Endometrium (tissue), 2 donors: ENCODE measurements around the gene CUBN.

ENCODE experiments used
- FAIRE-seq: peaks from 2 replicates; lab custom pipeline; 2012; peaks lifted over from hg19 to GRCh38; lab: Jason Lieb, UNC
- donor health status: control.
- donor health status: control.

The CUBN gene

DNA sequence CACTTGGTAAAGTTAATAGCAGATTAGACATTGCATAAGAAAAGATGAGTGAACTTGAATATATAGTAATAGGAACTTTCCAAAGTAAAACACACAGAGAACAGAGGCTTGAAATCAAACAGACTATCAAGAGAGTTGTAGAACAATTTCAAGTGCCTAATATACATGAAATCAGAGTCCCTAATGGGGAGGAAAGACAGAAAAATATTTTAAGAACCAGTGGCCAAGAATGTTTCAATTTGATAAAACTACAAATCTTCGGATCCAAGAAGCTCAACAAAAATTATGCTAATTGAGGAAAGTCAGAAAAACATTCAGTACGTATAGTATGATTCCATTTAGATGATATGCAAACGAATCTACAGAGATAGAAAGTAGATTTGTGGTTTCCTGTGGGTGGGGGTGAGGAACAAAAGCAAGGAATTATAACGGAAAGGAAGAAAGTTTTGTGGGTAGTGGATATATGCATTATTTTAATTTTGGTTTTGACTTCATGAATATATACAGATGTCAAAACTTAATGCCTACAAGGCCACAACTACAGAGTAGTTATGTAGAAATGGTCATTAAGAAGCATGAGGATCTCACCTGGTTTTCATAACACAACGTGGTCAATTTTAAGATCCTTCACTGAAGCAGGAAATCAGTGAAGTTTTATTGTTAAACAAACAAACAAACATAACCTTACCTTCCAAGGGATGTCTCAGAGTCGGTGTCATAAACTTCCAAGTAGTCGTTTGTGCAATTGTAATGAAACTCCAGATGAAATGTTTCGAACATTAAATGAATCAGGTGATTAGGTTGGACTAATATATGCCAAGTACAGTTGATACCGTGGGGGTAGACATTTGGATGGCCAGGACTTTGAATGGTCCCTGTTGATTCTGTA lies 62.0 kb downstream of the CUBN start:
- no peak for FAIRE-seq

DNA sequence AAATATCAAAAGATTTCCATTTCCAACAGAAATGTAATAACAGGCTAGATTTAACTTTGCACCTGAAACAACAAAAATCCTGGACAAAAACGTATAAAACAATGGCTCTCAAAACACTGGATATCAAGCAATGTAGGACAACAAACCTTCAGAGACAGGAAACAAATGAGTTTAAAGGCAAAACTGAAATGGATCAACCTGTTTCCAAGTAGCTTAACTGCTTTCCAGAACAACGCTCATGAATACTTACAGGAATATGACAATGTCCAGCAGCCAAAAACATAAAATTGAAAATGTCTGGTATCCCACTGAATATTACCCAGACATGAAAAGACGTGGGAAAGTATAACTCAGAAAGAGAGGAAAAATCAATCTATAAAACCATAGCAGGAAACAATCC lies 62.8 kb downstream of the CUBN start:
- no peak for FAIRE-seq

DNA sequence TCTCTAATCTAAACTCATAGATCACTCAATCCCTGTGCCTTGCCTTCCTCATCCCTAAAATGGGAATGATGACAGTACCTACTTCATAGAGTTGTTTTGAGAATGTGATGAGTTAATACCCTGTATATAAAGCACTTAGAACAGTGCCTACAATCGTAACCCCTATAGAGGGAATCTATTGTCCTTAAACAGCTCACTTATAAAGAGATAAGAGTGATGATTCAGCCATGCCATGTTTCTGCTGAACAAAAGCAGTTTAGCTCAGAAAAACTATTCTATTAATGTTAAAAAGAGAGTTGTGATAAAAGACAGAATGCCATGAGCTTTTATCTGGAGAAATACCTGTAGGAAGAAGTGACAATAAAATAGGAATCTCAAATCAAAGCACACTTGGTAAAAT lies 63.6 kb downstream of the CUBN start:
- no peak for FAIRE-seq

DNA sequence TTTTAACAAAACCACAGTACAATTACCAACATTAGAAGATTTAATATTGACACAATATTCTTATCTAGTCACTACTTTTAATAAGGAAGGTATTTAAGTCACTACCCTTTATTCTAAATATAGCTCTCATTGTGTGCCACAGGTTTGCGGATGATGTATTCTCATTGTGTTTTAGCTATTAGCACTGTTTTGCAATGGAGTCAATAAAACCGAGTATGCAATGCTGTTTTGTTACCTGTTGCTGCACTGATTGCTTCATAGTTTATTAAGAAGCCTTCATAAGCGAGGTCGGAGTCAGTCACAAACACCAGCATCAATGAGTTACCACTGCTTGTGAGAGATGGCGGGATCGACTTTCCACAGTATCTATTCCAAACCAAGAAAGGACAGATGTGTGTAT lies 64.3 kb downstream of the CUBN start:
- FAIRE-seq: no peak

DNA sequence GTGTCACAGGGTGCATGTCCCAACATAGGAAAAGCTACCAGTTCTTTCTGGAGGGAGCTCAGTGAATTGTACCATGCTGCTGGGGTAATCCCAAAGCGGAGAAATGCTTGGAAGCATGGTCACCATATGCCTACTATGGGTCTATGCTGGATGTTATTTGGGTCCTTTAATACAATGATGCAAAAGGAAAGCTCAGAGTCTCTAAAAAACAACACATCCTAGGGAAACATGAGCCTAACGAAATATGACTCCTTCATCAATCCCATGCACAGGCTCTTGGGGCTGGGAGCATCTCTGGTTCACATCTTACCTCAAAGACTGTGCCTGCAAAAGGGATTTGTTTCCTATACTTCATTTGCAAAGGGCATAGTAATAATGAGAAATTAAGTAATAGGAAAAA lies 65.2 kb downstream of the CUBN start:
- FAIRE-seq: no peak

DNA sequence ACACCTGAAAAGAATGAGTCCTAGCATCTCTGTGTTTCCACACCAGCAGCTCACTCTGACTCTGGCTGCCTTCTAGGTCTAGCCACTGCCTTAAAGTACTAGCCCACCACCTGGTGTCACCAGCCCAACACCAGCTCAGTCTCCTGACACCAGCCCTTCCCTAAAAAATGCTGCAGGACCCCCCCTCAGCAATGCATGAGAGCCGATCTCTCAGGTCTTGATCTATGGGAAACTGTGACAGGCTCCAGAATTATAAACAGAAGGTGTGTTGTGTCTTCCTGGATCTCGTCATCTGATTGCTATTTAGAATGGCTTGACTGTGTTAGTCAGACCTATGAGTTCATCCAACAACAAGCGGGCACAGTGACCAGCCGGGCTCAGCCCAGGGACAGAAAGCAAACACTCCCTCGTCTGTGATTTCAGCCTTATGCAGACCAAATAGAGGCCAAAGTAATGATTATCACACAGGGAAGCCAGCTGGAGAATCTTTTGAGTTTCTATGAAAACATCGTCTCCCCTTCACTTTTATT lies 66.6 kb downstream of the CUBN start:
- FAIRE-seq: peak; percentile 96

DNA sequence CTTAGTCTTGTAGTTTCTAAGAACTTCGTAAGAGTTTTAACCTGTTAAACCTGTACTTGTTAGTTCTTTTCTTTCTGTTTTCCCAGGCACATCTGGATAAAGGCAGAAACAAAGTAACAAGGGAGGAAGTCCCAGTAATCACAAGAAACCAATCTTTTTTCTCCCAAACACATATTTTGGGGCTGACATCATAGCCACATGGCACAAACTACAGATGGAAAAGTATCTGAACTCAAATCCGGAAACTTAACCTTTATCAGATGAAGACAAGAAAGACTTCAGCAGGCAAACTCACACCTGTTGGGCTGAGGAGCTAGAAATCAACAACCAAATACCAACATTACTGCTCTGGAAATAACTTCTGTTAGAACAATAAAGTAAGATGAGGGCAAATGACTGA lies 67.1 kb downstream of the CUBN start:
- FAIRE-seq: peak; percentile 97

DNA sequence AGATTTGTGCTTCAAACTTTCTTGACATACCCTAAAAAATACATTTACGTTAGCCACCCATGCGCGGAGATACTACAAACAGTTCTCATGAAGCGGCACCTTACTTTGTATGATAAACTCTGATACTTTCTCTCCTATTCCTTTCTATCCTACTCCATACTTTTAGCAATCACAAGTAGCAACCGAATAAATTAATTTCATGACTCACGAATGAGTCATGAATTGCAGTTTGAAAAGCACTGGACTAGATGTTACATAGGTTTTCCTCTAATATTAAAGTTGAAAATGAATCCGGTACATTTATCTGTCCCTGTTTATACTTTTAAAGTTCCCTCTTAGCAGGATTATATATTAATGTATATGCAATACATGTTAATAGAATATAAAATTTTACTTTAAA lies 67.6 kb downstream of the CUBN start:
- no peak for FAIRE-seq

DNA sequence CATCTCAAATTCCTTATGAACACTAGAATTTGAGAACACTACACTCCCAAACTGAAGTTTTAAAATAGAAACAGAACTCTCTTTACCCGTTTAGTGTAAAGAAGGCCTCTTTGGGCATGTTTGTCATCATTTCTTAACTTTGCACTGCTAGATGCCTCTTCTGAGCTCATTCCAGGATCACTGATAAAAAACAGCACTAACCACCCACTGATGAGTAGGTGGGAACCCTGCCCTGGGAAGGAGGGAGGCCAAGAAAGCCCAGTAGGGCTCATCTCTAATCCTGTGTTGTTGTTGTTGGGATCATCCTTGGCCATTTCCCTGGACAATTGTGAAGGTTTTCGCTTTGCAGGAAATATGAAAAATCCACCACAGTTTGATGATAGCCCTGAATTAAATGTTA lies 68.2 kb downstream of the CUBN start:
- no peak for FAIRE-seq

DNA sequence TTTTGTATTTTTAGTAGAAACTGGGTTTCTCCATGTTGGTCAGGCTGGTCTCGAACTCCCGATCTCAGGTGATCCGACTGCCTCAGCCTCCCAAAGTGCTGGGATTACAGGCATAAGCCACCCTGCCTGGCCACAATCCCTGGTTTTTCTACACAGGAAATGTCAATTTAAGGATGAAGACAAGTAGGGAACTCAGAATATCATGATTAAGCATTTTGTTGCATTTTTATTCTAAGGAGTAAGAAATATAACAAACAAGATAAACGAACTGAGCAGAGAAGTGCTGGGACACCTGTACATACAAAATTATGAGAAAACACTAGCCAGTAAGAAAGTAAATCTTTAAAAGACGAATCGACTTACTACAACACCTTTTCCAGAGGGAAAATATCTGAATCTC lies 69.3 kb downstream of the CUBN start:
- FAIRE-seq: no peak

DNA sequence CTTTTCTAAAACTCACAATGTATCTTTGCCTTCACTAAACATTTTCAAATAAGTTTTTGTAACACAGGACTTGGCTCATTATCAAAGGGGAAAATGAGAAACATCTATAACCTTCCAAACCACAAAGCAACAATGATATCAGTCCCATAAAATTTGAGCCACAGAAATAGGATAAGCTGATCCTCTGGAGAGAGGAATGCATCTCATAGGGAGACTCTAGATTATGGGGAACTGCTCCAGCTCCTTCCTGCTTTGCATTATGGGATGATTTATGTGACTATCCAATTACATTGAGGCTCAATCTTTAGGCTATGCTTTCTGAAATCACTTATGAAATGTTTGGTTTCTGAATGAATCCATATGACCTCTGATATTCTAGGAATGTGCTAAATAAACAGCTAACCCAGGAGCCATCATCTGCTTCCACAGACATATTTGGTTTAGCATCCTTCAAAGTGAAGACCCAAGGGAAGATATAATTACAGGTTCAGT lies 70.4 kb downstream of the CUBN start:
- no peak for FAIRE-seq

DNA sequence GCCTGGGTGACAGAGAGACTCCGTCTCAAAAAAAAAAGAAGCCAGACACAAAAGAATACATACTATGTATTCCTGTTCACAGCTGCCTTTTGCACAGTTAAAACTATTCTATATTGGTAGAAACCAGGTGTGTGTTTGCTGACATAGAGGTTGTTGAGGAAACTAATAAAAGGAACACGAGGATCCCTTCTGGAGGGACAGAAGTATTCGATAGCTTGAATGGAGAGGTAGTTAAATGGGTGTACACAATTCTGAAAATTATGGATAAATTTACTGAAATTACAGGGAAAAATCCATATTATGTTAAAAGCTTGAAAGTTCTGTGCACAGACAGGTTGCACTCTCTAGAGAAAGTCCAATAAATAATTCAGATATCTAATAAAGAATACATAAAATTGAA lies 71.5 kb downstream of the CUBN start:
- FAIRE-seq: no peak

DNA sequence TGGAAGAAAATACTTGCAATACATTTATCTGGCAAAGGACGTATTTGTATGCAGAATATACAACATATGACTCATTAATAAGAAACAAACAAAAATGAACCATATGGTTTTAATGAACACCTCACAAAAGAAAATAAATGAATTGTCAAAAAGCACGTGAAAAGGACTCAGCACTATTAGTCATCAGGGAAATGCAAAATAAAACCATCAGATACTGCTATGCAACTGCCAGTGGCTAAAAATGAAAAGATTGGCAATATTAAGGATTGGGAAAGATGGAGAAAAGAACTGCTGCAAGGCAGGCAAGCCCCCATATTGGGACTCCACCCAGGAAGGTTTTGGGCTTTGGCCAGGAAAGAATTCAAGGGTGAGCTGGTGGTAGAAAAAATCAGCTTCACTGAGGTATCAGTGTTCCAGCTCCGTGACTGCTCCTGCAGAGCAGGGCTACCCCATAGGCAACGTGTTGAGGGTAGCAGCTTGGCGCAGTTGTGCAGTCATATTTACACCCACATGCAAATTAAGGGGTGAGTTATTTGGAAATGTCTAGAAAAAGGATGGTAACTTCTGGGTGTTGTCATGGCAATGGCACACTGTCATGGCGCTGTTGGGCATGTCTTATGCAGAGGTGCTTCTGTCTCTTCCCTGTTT lies 72.7 kb downstream of the CUBN start:
- FAIRE-seq: peak; percentile 59

DNA sequence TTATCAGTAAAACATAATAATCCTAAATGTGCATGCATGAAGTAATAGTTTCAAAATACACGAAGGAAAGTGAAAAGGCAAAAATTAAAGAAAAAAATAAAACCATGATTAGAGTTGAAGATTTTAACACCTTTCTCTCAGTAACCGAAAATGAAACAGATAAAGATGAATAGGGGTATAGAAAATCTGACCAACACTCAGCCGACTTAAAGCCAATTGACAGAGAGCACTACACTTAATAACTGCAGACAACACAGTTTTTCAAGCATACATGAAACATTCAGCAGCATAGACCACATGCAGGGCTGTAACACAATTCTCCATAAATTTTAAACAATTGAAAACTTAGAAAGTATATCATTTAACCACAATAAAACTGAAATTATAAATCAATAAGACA lies 76.1 kb downstream of the CUBN start:
- no peak for FAIRE-seq

DNA sequence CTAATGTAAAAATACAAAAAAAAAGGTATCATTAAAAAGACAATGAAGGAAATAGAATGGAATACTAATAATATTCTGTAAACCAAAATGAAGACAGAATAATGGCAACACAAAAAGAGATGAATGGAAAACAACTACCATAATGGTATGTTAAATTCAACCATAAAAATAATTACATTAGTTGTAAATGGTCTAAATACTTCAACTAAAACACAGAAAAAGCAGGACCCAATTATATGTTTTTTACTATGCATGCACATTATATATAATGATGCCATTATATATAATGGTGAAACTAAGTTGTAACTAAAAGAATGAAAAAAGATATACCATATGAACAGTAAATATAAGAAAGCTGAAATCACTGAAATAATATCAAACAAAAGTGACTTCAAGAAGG lies 76.5 kb downstream of the CUBN start:
- peak; percentile 35 for FAIRE-seq

DNA sequence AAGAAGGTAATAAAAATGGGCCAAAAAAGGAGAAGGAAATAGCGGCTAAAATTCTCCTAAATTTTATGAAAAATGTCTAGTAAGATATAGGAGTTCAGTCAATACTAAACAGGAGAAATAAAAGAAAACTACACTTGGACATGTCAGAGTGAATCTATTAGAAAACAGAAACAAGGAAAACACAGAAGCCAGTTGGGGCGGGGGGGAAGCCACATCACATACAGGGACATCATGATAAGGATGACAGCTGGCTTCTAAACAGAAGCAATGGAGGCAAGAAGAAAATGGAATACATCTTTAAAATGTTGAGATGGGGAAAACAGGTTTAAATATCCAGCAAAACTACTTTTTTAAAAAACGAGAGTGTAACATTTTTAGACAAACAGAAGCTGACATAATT lies 77.8 kb downstream of the CUBN start:
- no peak for FAIRE-seq

DNA sequence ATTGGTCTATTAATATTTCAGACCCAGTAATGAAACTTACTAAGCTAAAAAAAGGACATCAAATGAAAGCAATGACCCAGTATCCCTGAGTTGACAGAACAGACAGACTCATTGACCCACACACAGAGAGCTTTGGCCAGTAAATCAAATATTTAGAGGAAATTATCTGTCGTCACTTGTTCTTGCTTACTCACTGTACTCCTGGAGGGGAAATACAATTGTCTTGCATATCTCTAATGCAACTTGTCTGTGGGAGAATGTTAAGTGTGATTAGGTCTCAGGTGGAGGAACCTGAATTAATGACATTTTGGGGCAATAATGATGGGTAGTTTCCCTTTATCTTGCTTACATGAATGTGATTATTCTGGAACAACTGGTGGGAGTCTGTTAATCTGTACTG lies 80.4 kb downstream of the CUBN start:
- FAIRE-seq: no peak

DNA sequence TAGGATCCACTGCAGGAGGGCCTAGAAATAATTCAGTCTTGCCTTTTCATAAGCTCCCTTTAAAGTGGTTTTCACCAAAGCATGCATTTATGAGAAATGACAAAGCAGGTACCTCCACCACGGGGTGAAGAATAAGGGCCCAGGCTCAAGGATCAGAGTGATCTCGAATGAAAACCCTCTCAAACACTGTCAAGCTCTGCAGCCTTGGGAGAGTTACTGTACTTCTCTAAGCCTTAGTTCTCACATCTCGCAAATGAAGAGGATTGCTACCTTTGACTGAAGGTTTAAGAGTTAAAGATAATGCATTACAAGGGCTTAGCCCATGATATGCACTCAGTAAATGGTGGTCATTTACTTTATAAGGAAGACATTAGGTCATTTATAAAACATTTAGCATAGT lies 81.7 kb downstream of the CUBN start:
- FAIRE-seq: no peak

DNA sequence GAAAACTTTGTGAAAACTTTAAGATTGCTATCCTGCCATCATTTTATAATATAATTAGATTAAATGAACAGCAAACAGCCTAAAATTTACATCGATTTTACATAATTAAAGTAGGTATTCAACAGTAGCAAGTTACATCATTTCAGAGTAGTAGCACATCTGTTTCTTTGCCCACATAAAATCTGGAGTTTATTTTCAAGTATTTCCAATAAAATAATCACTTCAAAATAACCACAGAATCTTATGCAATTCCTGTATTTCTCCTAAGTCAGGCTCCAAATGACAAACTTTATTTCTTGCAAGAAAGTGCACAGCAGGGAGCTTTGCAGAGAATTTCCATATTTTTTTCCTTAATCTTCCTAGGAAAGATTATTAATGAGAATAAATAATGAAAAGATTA lies 82.6 kb downstream of the CUBN start:
- FAIRE-seq: no peak

DNA sequence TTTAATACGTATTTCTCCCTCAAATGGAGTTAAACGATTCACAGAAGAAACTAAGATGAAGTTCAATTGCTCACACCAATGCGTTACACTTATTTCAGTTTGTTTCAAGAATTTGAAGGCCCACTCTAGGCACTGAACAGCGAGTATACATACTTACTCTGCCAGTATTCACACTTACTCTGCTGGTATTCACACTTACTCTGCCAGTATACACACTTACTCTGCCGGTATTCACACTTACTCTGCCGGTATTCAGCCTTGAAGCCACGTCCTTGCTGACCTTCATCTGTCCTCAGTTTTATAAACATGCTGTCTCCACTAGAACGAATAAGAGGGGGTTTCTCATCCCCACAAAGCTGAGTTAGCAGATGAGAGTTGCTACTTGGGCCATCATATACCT lies 86.0 kb downstream of the CUBN start:
- no peak for FAIRE-seq

DNA sequence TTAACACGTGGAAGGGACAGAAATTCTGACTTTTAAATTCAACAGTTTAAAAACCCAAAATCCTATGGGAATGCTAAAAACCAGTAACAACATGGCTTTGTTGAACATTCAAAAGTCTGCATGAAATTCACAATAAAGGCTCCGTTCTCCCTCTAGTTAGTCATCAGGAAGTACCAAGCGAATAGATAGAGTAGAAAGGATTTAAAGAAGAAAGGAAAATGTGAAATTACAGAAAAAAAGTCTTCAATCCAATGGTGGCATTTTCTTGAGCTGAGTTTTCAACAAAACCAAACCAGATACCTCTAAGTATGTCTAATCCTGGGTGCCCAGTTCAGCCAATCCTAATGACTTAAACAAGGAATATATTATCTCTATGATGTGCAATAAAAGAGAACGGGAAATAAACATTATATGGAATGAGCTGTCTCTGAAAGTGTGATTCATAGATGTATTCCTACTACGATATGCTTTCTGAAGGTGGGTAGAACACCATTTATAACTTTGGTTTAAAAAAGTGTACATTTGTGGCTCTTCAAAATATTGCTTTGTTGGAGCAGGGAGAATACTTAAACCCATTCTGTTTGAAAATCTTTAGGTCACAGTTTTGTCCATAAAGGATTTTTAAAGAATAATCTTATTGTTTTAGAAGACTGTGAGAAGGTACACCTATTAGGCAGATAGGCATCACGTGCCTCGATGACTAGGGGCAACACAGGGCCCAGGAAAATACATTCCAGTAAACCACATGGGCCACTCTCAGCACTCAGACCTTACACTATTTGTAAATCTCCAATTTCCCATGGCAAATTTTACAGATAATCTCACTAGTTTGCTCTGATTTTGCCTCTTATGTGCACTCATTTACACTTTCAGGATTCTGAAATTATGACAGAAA lies 87.7 kb downstream of the CUBN start:
- no peak for FAIRE-seq

DNA sequence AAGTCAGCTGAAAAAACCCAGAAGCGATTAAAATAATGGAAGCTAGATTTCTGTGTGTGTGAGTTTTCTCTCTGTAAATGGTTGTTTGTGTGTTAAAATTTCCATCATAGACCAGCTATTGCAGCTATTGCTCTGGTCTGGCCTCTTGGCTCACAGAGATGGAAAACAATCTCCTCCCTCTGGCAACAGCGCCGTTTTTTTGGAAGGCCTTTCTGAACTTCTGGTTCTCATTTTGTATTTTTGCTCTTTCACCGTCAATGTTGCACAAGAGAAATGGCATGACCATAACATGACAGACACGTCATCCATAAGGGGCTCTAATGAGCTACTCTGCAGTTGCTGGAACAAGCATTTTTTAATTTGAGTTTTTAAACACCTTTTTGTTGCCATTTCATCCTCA lies 91.0 kb downstream of the CUBN start:
- peak; percentile 41 for FAIRE-seq
